H1 (cell line): ENCODE results near the gene ZNF2. TPM values are rescaled to one million over a fixed set of nuclear protein-coding genes. Genes with fewer than 3 reads are reported as not detected.

Source experiments
- CTCF ChIA-PET: fragments of 300-600 bp; sonication (Branson Sonifier 250); formaldehyde crosslinking; loops from one replicate; lab custom pipeline; 2021; ENCODE audit not compliant: partially characterized antibody; lab: Charles Lee
- POLR2A ChIA-PET: fragments of 300-600 bp; sonication (Branson Sonifier 250); formaldehyde crosslinking; loops from one replicate; lab custom pipeline; 2021; ENCODE audit warnings: inconsistent platforms; ENCODE audit not compliant: partially characterized antibody; lab: Charles Lee
- DNase-seq, 2 experiments: peaks; one replicate each; pipeline versions ENCODE4 v3.0.0 to v3.0.0-alpha.2; 2010 to 2022; ENCODE audit warnings: low spot score in 2 of 2, low read depth in 1 of 2, mixed read lengths in 1 of 2
- FAIRE-seq: peaks from 2 replicates; lab custom pipeline; 2011; peaks lifted over from hg19 to GRCh38; lab: Jason Lieb, UNC
- H2AFZ ChIP-seq: 2 replicates; pipeline ENCODE4 v1.8.1; 2012; ENCODE audit warnings: low read length, inconsistent platforms
- H2AK5ac ChIP-seq: 2 replicates; pipeline ENCODE4 v1.6.1; 2013; ENCODE audit warnings: low read depth, low read length
- H2BK120ac ChIP-seq: replicated peaks from 2 replicates; pipeline ENCODE3; 2013; ENCODE audit warnings: low read depth, low read length, inconsistent platforms
- H2BK12ac ChIP-seq: 2 replicates; pipeline ENCODE4 v1.6.1; 2013; ENCODE audit warnings: low read depth, low read length
- H2BK15ac ChIP-seq: 2 replicates; pipeline ENCODE4 v1.6.1; 2013; ENCODE audit warnings: low read length
- H2BK20ac ChIP-seq: 2 replicates; pipeline ENCODE4 v1.6.1; 2013; ENCODE audit warnings: low read length
- H2BK5ac ChIP-seq: 2 replicates; pipeline ENCODE4 v1.6.1; 2013; ENCODE audit warnings: low read depth, low read length
- H3K14ac ChIP-seq: 2 replicates; pipeline ENCODE4 v1.6.1; 2013; ENCODE audit warnings: inconsistent platforms; ENCODE audit not compliant: insufficient read length
- H3K18ac ChIP-seq: 2 replicates; pipeline ENCODE4 v1.6.1; 2013; ENCODE audit warnings: low read length; ENCODE audit errors: extremely low read depth
- H3K23ac ChIP-seq: 2 replicates; pipeline ENCODE4 v1.6.1; 2013; ENCODE audit warnings: inconsistent platforms; ENCODE audit not compliant: insufficient read length
- H3K23me2 ChIP-seq: 2 replicates; pipeline ENCODE4 v1.6.1; 2013; ENCODE audit warnings: low read depth, low read length
- H3K27ac ChIP-seq: 2 replicates; pipeline ENCODE4 v1.6.1; 2011; ENCODE audit warnings: low read depth, low read length, inconsistent platforms
- H3K27me3 ChIP-seq, 4 experiments: replicated peaks in 1 of 4; 1 replicate in 1 of 4; 2 replicates in 3 of 4; pipeline versions ENCODE4 v1.6.1 to v1.8.1; 2011 to 2013; ENCODE audit warnings: low read length in 3 of 4, mild to moderate bottlenecking in 3 of 4, inconsistent platforms in 2 of 4, mixed read lengths in 2 of 4, moderate library complexity in 1 of 4; ENCODE audit not compliant: control insufficient read depth in 3 of 4, insufficient read depth in 3 of 4; ENCODE audit errors: extremely low read depth in 1 of 4
- H3K36me3 ChIP-seq, 4 experiments: 2 replicates each; pipeline versions ENCODE4 v1.6.1 to v1.8.1; 2011 to 2013; ENCODE audit warnings: mild to moderate bottlenecking in 4 of 4, low read length in 3 of 4, moderate library complexity in 2 of 4, control low read depth in 1 of 4, inconsistent platforms in 1 of 4; ENCODE audit not compliant: insufficient read depth in 4 of 4, control insufficient read depth in 2 of 4
- H3K4ac ChIP-seq: replicated peaks from 2 replicates; pipeline ENCODE3; 2013; ENCODE audit warnings: low read length, low read depth, mixed read lengths, inconsistent platforms; ENCODE audit not compliant: insufficient read length
- H3K4me1 ChIP-seq, 4 experiments: replicated peaks in 1 of 4; 1 replicate in 1 of 4; 2 replicates in 3 of 4; pipeline versions ENCODE4 v1.6.1 to v1.8.1; 2011 to 2013; ENCODE audit warnings: low read length in 3 of 4, inconsistent platforms in 2 of 4, mixed read lengths in 1 of 4; ENCODE audit not compliant: insufficient read depth in 4 of 4, control insufficient read depth in 3 of 4
- H3K4me2 ChIP-seq, 2 experiments: 2 replicates each; pipeline versions ENCODE4 v1.6.1 to v1.8.1; 2011 to 2013; ENCODE audit warnings: low read depth in 2 of 2, low read length in 2 of 2, control low read depth in 1 of 2, inconsistent platforms in 1 of 2, mild to moderate bottlenecking in 1 of 2; ENCODE audit not compliant: insufficient read depth in 1 of 2
- H3K4me3 ChIP-seq, 4 experiments: fragments of 200-600, 300-600 bp in 1 of 4; sonication (generic), shearing (Covaris generic), sonication (Bioruptor Twin) in 1 of 4; 2 replicates each; pipeline versions ENCODE4 v1.5.1 to v1.8.1; 2011 to 2016; ENCODE audit warnings: low read length in 4 of 4, low read depth in 3 of 4, control low read depth in 2 of 4, inconsistent platforms in 2 of 4, mild to moderate bottlenecking in 2 of 4, mixed read lengths in 1 of 4, moderate library complexity in 1 of 4; ENCODE audit not compliant: insufficient read depth in 2 of 4; ENCODE audit errors: extremely low read depth in 1 of 4
- H3K56ac ChIP-seq: replicated peaks from 2 replicates; pipeline ENCODE3; 2013; ENCODE audit warnings: low read depth, mild to moderate bottlenecking, mixed read lengths, low read length, inconsistent platforms; ENCODE audit not compliant: insufficient read length
- H3K79me1 ChIP-seq: 2 replicates; pipeline ENCODE4 v1.6.1; 2013; ENCODE audit warnings: low read depth, low read length, control low read depth
- H3K79me2 ChIP-seq, 2 experiments: 2 replicates each; pipeline versions ENCODE4 v1.6.1 to v1.8.1; 2012 to 2013; ENCODE audit warnings: low read length in 2 of 2, mild to moderate bottlenecking in 2 of 2, inconsistent platforms in 1 of 2; ENCODE audit not compliant: insufficient read depth in 2 of 2, control insufficient read depth in 1 of 2
- H3K9ac ChIP-seq, 4 experiments: replicated peaks in 1 of 4; 1 replicate in 1 of 4; 2 replicates in 3 of 4; pipeline versions ENCODE4 v1.6.1 to v1.8.1; 2011 to 2013; ENCODE audit warnings: low read depth in 3 of 4, low read length in 3 of 4, control low read depth in 2 of 4, mild to moderate bottlenecking in 2 of 4, moderate library complexity in 2 of 4, inconsistent platforms in 1 of 4; ENCODE audit errors: extremely low read depth in 1 of 4
- H3K9me3 ChIP-seq, 2 experiments: 2 replicates each; pipeline versions ENCODE4 v1.6.1 to v1.8.1; 2012 to 2013; ENCODE audit warnings: mild to moderate bottlenecking in 2 of 2, moderate library complexity in 2 of 2, control low read depth in 1 of 2, inconsistent platforms in 1 of 2, low read depth in 1 of 2, low read length in 1 of 2, mixed read lengths in 1 of 2; ENCODE audit not compliant: insufficient read depth in 2 of 2
- H4K20me1 ChIP-seq, 2 experiments: replicated peaks in 1 of 2; 2 replicates each; pipeline versions ENCODE3 to v1.8.1; 2011 to 2013; ENCODE audit warnings: inconsistent platforms in 2 of 2, low read length in 2 of 2, mild to moderate bottlenecking in 1 of 2; ENCODE audit not compliant: insufficient read depth in 2 of 2, control insufficient read depth in 1 of 2
- H4K5ac ChIP-seq: 2 replicates; pipeline ENCODE4 v1.6.1; 2013; ENCODE audit warnings: low read length, low read depth, mixed read lengths, inconsistent platforms; ENCODE audit not compliant: insufficient read length
- H4K8ac ChIP-seq: 2 replicates; pipeline ENCODE4 v1.8.0; 2013; ENCODE audit warnings: mild to moderate bottlenecking, moderate library complexity, low read length, inconsistent platforms; ENCODE audit not compliant: insufficient read depth; ENCODE audit errors: extremely low read depth
- H4K91ac ChIP-seq: replicated peaks from 2 replicates; pipeline ENCODE3; 2013; ENCODE audit warnings: low read length, mixed read lengths, inconsistent platforms; ENCODE audit not compliant: insufficient read length
- ASH2L ChIP-seq: fragments of 200-600, 300-600 bp; sonication (generic); IDR thresholded peaks from one replicate; pipeline ENCODE4 v1.7.1; 2017; ENCODE audit warnings: low read length
- BACH1 ChIP-seq: IDR thresholded peaks from 2 replicates; pipeline ENCODE4 v1.6.1; 2012; ENCODE audit warnings: low read length, improper control_type of control experiment
- CBX5 ChIP-seq: fragments of 300-800, 300-1000 bp; sonication (generic); IDR thresholded peaks from 2 replicates; pipeline ENCODE4 v1.7.1; 2016; ENCODE audit warnings: antibody characterized with exemption, low read length, low read depth
- HDAC6 ChIP-seq: IDR thresholded peaks from one replicate; pipeline ENCODE4 v1.7.1; 2012; ENCODE audit warnings: low read depth, mild to moderate bottlenecking, inconsistent platforms, low read length, moderate library complexity
- PHF8 ChIP-seq: fragments of 200-600 bp; sonication (generic); conservative IDR thresholded peaks from 2 replicates; pipeline ENCODE4 v1.7.1; 2012; ENCODE audit warnings: low read depth, mild to moderate bottlenecking, inconsistent platforms, low read length, moderate library complexity
- SAP30 ChIP-seq: fragments of 300-600 bp; sonication (generic); IDR thresholded peaks from 2 replicates; pipeline ENCODE4 v1.7.1; 2012; ENCODE audit warnings: low read length, moderate library complexity, mild to moderate bottlenecking, inconsistent platforms; ENCODE audit not compliant: insufficient read depth, insufficient replicate concordance
- SIRT6 ChIP-seq: IDR thresholded peaks from one replicate; pipeline ENCODE4 v1.7.1; 2012; ENCODE audit warnings: low read length, inconsistent platforms
- TAF1 ChIP-seq: IDR thresholded peaks from 2 replicates; pipeline ENCODE4 v1.6.1; 2011; ENCODE audit warnings: mild to moderate bottlenecking, low read depth, low read length
- WGBS, 2 experiments: shearing (Covaris generic) in 1 of 2; methylation state at CpG; one replicate each; pipeline versions ENCODE4 v1.1.6 to v1.1.7; 2013 to 2015; ENCODE audit warnings: low lambda C conversion rate in 2 of 2, mixed read lengths in 2 of 2, inconsistent platforms in 1 of 2, low coverage in 1 of 2, missing lambda C conversion rate in 1 of 2; ENCODE audit not compliant: insufficient replicate concordance in 2 of 2, insufficient coverage in 1 of 2, insufficient read length in 1 of 2; ENCODE audit errors: extremely low coverage in 1 of 2, missing lambda C conversion rate in 1 of 2; 5-methylcytosine and 5-hydroxymethylcytosine counted together
- polyA plus RNA-seq, 7 experiments: library from polyadenylated mRNA; depleted of rRNA in 3 of 7; stranded (reverse) in 5 of 7; unstranded in 2 of 7; fragments of >200 nt in 5 of 7; fragments of 200-250 nt in 2 of 7; gene quantifications; 1 replicate in 5 of 7; 2 replicates in 1 of 7; 4 replicates in 1 of 7; pipeline versions ENCODE4 v1.2.1 to v1.2.3, GENCODE V29; 2011 to 2013; ENCODE audit warnings: missing spikeins in 2 of 7, mixed read lengths in 2 of 7
- total RNA-seq: library from RNA; stranded (reverse); fragmentation: NEBNext Ultra II Directional; extraction: Animal tissue kit (Norgen Biotek cat#: 25700); gene quantifications from 2 replicates; pipeline ENCODE4 v1.2.1, GENCODE V29; 2021
- TF ChIP-seq, protein P1 (sequence below): IDR thresholded peaks from 2 replicates; pipeline ENCODE4 v1.6.1; 2012; ENCODE audit warnings: inconsistent platforms

ZNF2 gene
- total and polyA plus RNA-seq, 2 of the 8 experiments (the other 6 are each of a cell fraction or from before 2014, with no cell fraction given) = 1.3 to 3.0 TPM

DNA sequence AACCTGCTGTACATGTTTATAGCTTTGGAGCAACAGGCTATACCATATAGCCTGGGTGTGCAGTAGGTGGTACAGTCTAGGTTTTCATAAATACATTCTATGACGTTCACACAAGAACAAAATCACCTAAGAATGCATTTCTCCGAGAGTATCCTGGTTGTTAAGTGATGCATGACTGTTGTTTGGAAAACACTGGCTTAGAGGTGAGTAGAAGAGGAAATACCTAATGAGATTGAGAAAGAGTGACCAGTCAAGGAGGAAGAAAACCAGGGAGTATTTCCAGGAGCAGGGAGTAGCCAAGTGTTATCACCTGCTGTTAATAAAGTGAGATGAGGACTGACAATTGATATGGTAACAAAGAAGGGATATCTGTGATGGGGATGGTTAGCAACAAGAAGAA lies 38.8 kb downstream of the ZNF2 start:
- H3K36me3 ChIP-seq = peaks cover 0 to 11% (median 3%) of the 10 kb centered on the region in 4 experiments; a peak in 4 of 8 replicates
- no peak overlapping the region for H4K91ac ChIP-seq
- no peak overlapping the region for H3K4ac ChIP-seq
- 78% methylated on average over 2 of the region's 2 CpGs; no CpG with 5 or more reads in 1 of the 2 experiments for WGBS, 2 experiments
- no peak for FAIRE-seq
- no peak overlapping the region for H3K56ac ChIP-seq
- H3K18ac ChIP-seq = no peak overlapping the region
- no peak overlapping the region for H3K9ac ChIP-seq
- no peak overlapping the region for H2BK20ac ChIP-seq
- no peak for TF ChIP-seq CBX5
- TF ChIP-seq BACH1 = no peak
- no peak for TF ChIP-seq SAP30
- no peak for TF ChIP-seq HDAC6
- no peak for TF ChIP-seq ASH2L
- no peak for TF ChIP-seq PHF8
- TF ChIP-seq SIRT6 = no peak
- TF ChIP-seq, protein P1, sequence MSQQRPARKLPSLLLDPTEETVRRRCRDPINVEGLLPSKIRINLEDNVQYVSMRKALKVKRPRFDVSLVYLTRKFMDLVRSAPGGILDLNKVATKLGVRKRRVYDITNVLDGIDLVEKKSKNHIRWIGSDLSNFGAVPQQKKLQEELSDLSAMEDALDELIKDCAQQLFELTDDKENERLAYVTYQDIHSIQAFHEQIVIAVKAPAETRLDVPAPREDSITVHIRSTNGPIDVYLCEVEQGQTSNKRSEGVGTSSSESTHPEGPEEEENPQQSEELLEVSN = no peak
- no peak for TF ChIP-seq TAF1
- H4K20me1 ChIP-seq = no peaks in the 10 kb centered on the region
- no peak overlapping the region for H4K8ac ChIP-seq
- no peak overlapping the region for H4K5ac ChIP-seq
- peaks cover 0 to 10% (median 0%) of the 10 kb centered on the region in 4 experiments; a peak in 3 of 7 replicates for H3K27me3 ChIP-seq
- H2BK120ac ChIP-seq = no peak overlapping the region
- 0 out of 2 replicates have a peak, but pooled peaks cover 2% of the 10 kb centered on the region for H3K79me1 ChIP-seq
- no peak overlapping the region for H3K4me2 ChIP-seq
- peaks cover 0 to 4% (median 2%) of the 10 kb centered on the region in 4 experiments; a peak in 2 of 7 replicates for H3K4me1 ChIP-seq
- DNase-seq = no peak
- peaks cover 19 to 29% of the 10 kb centered on the region in 2 experiments; a peak in 3 of 4 replicates for H3K9me3 ChIP-seq
- no peak overlapping the region for H3K23ac ChIP-seq
- H2AK5ac ChIP-seq = no peak overlapping the region
- no peak overlapping the region for H2BK12ac ChIP-seq
- H3K14ac ChIP-seq = no peak overlapping the region
- no peak overlapping the region for H2AFZ ChIP-seq
- no peak overlapping the region for H2BK5ac ChIP-seq
- H2BK15ac ChIP-seq = no peak overlapping the region
- CTCF ChIA-PET = interaction anchor here (1.5 kb wide), 1 partner anchor 89 kb away, joined by 3 read pairs; no protein-coding TSS in a partner anchor
- H3K23me2 ChIP-seq = peaks cover 6% of the 10 kb centered on the region; the same call in 1 of the 2 replicates
- no peak overlapping the region for H3K27ac ChIP-seq
- H3K4me3 ChIP-seq = no peak overlapping the region
- H3K79me2 ChIP-seq = peaks cover 2 to 4% of the 10 kb centered on the region in 2 experiments; a peak in 2 of 4 replicates
- POLR2A ChIA-PET = no interaction called here
